PC-9 (cell line): Measurements from ENCODE around the gene P4HA1. TPM values are rescaled to one million over a fixed set of nuclear protein-coding genes. Genes with fewer than 3 reads are reported as not detected.

Source experiments
- BruUV-seq: library from RNA; stranded (reverse); fragments of 400-500 nt; replicated peaks from 2 replicates; lab custom pipeline; 2021; lab: Mats Ljungman, UMichigan
- CTCF ChIA-PET: fragments of 300-600 bp; sonication (Branson Sonifier 250); formaldehyde crosslinking; loops from one replicate; lab custom pipeline; 2022; ENCODE audit warnings: antibody characterized with exemption; lab: Charles Lee
- POLR2A ChIA-PET: fragments of 300-600 bp; sonication (Branson Sonifier 250); formaldehyde crosslinking; loops from one replicate; lab custom pipeline; 2022; ENCODE audit warnings: antibody characterized with exemption; ENCODE audit not compliant: unreplicated experiment; lab: Charles Lee
- DNase-seq, 2 experiments: peaks; one replicate each; pipeline versions ENCODE4 v3.0.0 to v3.0.0-alpha.2; 2015 to 2022; ENCODE audit warnings: mixed read lengths in 1 of 2
- H2AFZ ChIP-seq: fragments of 200-600 bp; sonication (generic); 2 replicates; pipeline ENCODE4 v1.8.1; 2017; ENCODE audit warnings: antibody characterized with exemption
- H3F3A ChIP-seq: fragments of 200-600 bp; sonication (generic); 2 replicates; pipeline ENCODE4 v1.8.1; 2017; ENCODE audit warnings: antibody characterized with exemption, mild to moderate bottlenecking, low read depth; ENCODE audit not compliant: insufficient read depth
- H3K27ac ChIP-seq: fragments of 200-600 bp; sonication (generic); 2 replicates; pipeline ENCODE4 v1.6.1; 2016; ENCODE audit warnings: mixed run types
- H3K27me3 ChIP-seq: fragments of 200-600 bp; sonication (generic); 2 replicates; pipeline ENCODE4 v1.6.1; 2016; ENCODE audit warnings: low read depth, mixed run types; ENCODE audit not compliant: insufficient read depth
- H3K36me3 ChIP-seq: fragments of 200-600 bp; sonication (generic); 2 replicates; pipeline ENCODE4 v1.6.1; 2016; ENCODE audit warnings: low read depth, mixed run types
- H3K4me1 ChIP-seq: fragments of 200-600 bp; sonication (generic); replicated peaks from 2 replicates; pipeline ENCODE4 v1.6.1; 2016; ENCODE audit warnings: mixed run types; ENCODE audit not compliant: insufficient read depth
- H3K4me2 ChIP-seq: fragments of 200-600 bp; sonication (generic); 2 replicates; pipeline ENCODE4 v1.6.1; 2017; ENCODE audit warnings: mixed run types
- H3K4me3 ChIP-seq: fragments of 200-600 bp; sonication (generic); 2 replicates; pipeline ENCODE4 v1.6.1; 2016; ENCODE audit warnings: mixed run types
- H3K79me2 ChIP-seq: fragments of 200-600 bp; sonication (generic); 2 replicates; pipeline ENCODE4 v1.6.1; 2017; ENCODE audit warnings: low read depth, mixed run types
- H3K9me2 ChIP-seq: fragments of 200-600 bp; sonication (generic); 2 replicates; pipeline ENCODE4 v1.8.1; 2017; ENCODE audit warnings: mild to moderate bottlenecking; ENCODE audit not compliant: insufficient read depth
- H3K9me3 ChIP-seq: fragments of 200-600 bp; sonication (generic); 2 replicates; pipeline ENCODE4 v1.8.1; 2016; ENCODE audit warnings: low read depth; ENCODE audit not compliant: insufficient read depth
- H4K20me1 ChIP-seq: fragments of 200-600 bp; sonication (generic); 2 replicates; pipeline ENCODE4 v1.8.1; 2017; ENCODE audit not compliant: insufficient read depth
- CTCF ChIP-seq: fragments of 200-600 bp; sonication (generic); conservative IDR thresholded peaks from 2 replicates; pipeline ENCODE4 v1.6.1; 2017; ENCODE audit warnings: mixed run types, antibody characterized with exemption, mild to moderate bottlenecking, moderate library complexity
- EZH2 ChIP-seq: fragments of 200-600 bp; sonication (generic); IDR thresholded peaks from 2 replicates; pipeline ENCODE4 v1.8.0; 2017; ENCODE audit warnings: antibody characterized with exemption, low read depth
- intact Hi-C: fragments of 100-400 bp; cut with micrococcal nuclease; formaldehyde crosslinking; loops from one replicate; pipeline ENCODE4 v1.10.0; 2022; ENCODE audit not compliant: unreplicated experiment
- total RNA-seq: library from RNA; stranded (reverse); gene quantifications from 2 replicates; pipeline ENCODE4 v1.2.3, GENCODE V29; 2021

The P4HA1 gene
- total RNA-seq, 1 experiment from 2014 or later, result 25.5 TPM

GRCh38 chr10:73092830-73093229 lies 3.8 kb downstream of the P4HA1 start:
- H3K79me2 ChIP-seq, result peaks cover 59% of the 10 kb centered on the region
- no peak overlapping the region for H2AFZ ChIP-seq
- DNase-seq, result no peak
- H3K4me3 ChIP-seq, result no peak overlapping the region
- BruUV-seq, result no TSS peak
- POLR2A ChIA-PET, result no interaction called here
- H3K36me3 ChIP-seq, result no peaks in the 10 kb centered on the region
- H3K27ac ChIP-seq, result no peak overlapping the region
- no peaks in the 10 kb centered on the region for H3K9me3 ChIP-seq
- CTCF ChIA-PET, result no interaction called here
- H3K27me3 ChIP-seq, result no peaks in the 10 kb centered on the region
- H3K4me2 ChIP-seq, result no peak overlapping the region
- H4K20me1 ChIP-seq, result no peaks in the 10 kb centered on the region
- peaks cover 24% of the 10 kb centered on the region for H3F3A ChIP-seq
- peaks cover 18% of the 10 kb centered on the region for H3K4me1 ChIP-seq
- intact Hi-C loops, result no loop called here
- H3K9me2 ChIP-seq, result no peaks in the 10 kb centered on the region; the same call in 1 of the 2 replicates
- TF ChIP-seq CTCF, result no peak
- no peak for TF ChIP-seq EZH2

GRCh38 chr10:73088304-73088703 lies 8.4 kb downstream of the P4HA1 start:
- Histone ChIP-seq H3K27me3 (no peaks in the 10 kb centered on the region), H3K9me2 (no peaks in the 10 kb centered on the region; the same call in 1 of the 2 replicates), H3K27ac (no peak overlapping the region), H3K4me1 (no peaks in the 10 kb centered on the region), H2AFZ (no peak overlapping the region), H3K9me3 (no peaks in the 10 kb centered on the region), H3K79me2 (peaks cover 67% of the 10 kb centered on the region), H3K36me3 (no peaks in the 10 kb centered on the region), H3K4me3 (no peak overlapping the region), H3K4me2 (no peak overlapping the region), H3F3A (peaks cover 6% of the 10 kb centered on the region; the same call in 1 of the 2 replicates), H4K20me1 (no peaks in the 10 kb centered on the region)
- ChIA-PET CTCF (no interaction called here), POLR2A (no interaction called here)
- no TSS peak for BruUV-seq
- no peak for DNase-seq
- intact Hi-C loops, result no loop called here
- TF ChIP-seq EZH2, result no peak
- no peak for TF ChIP-seq CTCF

- peaks cover 61% of the 10 kb centered on the region for H3K79me2 ChIP-seq
- CTCF ChIA-PET, result no interaction called here
- DNase-seq, result no peak
Measured at GRCh38 chr10:73086816-73087215, 9.8 kb downstream of the P4HA1 start.

More at GRCh38 chr10:73086816-73087215, 9.8 kb downstream of the P4HA1 start:
- intact Hi-C loops, result no loop called here
- no peak overlapping the region for H3K4me3 ChIP-seq
- no peaks in the 10 kb centered on the region for H3K27me3 ChIP-seq
- no peak overlapping the region for H3K27ac ChIP-seq
- peaks cover 2% of the 10 kb centered on the region for H3K9me2 ChIP-seq
- no peak overlapping the region for H3K4me2 ChIP-seq
- no peaks in the 10 kb centered on the region for H3K9me3 ChIP-seq
- H3F3A ChIP-seq, result peaks cover 7% of the 10 kb centered on the region; the same call in 1 of the 2 replicates
- BruUV-seq, result no TSS peak
- no peaks in the 10 kb centered on the region for H3K4me1 ChIP-seq
- POLR2A ChIA-PET, result no interaction called here
- no peak for TF ChIP-seq CTCF
- no peak for TF ChIP-seq EZH2
- H4K20me1 ChIP-seq, result no peaks in the 10 kb centered on the region
- no peaks in the 10 kb centered on the region for H3K36me3 ChIP-seq
- H2AFZ ChIP-seq, result no peak overlapping the region
